Brain pericyte (primary cell): Measurements from ENCODE around the gene GPRIN1.
"Not testable (repeated sequence)": the region's sequence is repeated elsewhere in the genome, so short reads cannot be mapped to it uniquely, and the experiment has no call there.

Source experiments
- DNase-seq: peaks from one replicate; pipeline ENCODE4 v3.0.0-alpha.2; 2012; ENCODE audit warnings: low read depth, low spot score

The GPRIN1 gene

GRCh38 chr5:176575066-176575465 lies 34.9 kb downstream of the GPRIN1 start:
- DNase-seq = no peak

DNA sequence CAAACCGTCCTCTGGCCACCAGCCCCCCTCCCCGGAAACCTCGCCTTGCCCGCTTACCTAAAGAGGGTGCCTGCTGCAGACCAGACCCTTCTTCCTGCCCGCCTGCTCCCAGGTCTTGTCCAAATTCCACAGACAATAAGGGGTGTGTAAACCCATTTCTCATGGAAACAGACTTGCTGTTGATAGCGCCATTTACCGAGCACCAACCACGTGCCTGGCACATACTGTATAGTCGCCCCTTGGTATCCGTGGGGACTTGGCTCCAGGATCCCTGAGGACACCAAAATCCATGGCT lies 35.7 kb downstream of the GPRIN1 start:
- DNase-seq = no peak

DNA sequence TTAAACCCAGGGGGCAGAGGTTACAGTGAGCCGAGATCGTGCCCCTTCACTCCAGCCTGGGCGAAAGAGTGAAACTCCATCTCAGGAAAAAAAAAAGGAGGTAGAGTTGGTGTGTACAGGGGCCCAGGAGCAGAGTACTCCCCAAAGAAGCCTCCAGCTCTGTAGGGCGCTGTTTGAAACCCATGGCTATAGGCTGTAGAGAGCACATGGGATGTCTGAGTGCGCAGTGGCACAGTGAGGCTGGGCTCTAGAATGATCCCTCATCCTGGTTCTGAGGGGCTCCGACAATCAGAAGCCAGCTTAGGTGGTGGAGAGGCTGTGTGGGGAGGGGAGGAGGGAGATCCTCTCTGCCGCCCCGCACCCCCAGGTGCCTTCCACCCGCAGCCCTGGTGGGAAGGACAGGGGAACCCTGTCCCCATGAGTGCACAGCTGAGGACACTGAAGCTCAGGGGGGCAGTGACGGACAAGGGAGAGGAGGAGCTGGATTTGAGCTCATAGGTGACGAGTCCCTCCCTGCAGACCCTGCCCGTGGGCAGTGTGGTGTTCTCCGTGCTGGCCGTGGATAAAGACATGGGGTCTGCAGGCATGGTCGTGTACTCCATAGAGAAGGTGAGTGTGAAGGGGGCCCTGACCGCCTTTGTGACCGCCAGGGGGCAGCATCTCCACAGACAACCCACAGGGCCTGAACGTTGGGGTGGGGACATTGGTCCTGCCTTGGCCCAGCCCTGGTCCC lies 36.2 kb downstream of the GPRIN1 start:
- no peak for DNase-seq

DNA sequence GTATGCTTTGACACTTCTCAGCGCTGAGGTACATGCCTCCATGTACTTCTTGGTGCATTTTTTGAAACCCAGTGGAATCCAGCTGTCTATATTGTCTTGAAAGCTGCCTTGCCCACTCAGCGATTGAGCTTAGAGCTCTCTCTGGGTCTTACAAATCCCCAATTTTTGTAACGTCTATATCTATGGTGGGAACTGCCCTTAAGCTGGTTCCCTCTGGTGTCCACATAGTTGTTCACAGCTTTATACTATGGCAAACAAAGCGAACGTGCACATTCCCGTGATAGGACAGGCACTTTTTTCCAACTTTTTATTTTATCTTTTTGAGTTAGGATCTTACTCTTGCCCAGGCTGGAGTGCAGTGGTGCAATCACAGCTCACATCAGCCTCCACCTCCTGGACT lies 39.9 kb downstream of the GPRIN1 start:
- DNase-seq = no peak

GRCh38 chr5:176568657-176569056 lies 41.3 kb downstream of the GPRIN1 start:
- DNase-seq = no peak

- no peak for DNase-seq
Measured at GRCh38 chr5:176565760-176566288, 44.1 kb downstream of the GPRIN1 start.

GRCh38 chr5:176564002-176564401 lies 46.0 kb downstream of the GPRIN1 start:
- DNase-seq = no peak

GRCh38 chr5:176562189-176562588 lies 47.8 kb downstream of the GPRIN1 start:
- DNase-seq = no peak

- no peak for DNase-seq
Measured at GRCh38 chr5:176561259-176561658, 48.7 kb downstream of the GPRIN1 start.

DNA sequence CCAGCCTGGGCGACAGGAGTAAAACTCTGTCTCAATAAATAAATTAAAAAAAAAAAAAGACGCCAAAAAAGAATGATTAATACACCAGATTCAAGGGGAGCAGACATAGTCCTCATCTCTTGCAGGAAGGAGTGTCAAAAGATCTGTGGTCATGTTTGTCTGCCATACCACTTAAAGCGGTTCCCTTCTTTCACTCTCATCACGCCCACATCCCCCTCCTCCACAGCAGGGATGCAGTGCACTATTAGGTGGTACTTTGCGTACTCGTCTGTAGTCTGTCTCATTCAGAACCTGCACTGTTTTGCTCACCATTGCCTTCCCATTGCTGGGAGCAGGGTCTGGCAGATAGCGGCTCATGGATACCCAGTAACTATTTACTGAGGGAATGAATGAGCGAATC lies 49.6 kb downstream of the GPRIN1 start:
- no peak for DNase-seq

DNA sequence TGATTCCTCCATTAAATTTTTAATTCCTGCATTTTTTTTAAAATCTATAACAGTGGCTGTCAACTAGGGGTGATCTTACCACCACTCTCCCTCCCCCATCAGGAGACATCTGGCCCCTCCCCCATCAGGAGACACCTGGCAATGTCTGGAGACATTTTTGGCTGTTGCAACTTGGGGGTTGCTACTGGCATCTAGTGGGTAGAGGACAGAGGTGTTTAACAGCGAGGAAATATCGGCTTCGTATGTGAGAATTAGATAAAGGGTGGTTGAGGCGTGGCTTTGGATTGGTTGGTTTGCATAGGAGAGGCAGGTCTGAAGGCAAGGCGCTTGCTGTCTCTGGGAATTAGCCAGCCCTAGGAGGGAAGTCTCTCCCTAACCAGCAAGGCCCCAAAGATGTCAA lies 50.3 kb downstream of the GPRIN1 start:
- DNase-seq = no peak

DNA sequence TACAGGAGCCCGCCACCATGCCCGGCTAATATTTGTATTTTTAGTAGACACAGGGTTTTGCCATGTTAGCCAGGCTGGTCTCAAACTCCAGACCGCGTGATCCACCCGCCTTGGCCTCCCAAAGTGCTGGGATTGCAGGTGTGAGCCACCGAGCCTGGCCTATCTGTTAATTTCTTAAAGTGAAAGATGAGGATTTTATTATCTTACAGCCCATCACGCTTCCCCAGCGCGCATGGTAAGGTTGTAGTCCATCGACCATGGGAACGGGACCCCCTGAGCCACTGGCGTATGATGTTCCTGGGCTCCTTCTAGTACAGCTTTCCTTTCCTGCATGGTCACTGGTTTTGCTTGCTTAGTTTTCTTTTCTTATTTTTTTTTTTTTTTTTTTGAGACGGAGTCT lies 52.1 kb downstream of the GPRIN1 start:
- DNase-seq = no peak

DNA sequence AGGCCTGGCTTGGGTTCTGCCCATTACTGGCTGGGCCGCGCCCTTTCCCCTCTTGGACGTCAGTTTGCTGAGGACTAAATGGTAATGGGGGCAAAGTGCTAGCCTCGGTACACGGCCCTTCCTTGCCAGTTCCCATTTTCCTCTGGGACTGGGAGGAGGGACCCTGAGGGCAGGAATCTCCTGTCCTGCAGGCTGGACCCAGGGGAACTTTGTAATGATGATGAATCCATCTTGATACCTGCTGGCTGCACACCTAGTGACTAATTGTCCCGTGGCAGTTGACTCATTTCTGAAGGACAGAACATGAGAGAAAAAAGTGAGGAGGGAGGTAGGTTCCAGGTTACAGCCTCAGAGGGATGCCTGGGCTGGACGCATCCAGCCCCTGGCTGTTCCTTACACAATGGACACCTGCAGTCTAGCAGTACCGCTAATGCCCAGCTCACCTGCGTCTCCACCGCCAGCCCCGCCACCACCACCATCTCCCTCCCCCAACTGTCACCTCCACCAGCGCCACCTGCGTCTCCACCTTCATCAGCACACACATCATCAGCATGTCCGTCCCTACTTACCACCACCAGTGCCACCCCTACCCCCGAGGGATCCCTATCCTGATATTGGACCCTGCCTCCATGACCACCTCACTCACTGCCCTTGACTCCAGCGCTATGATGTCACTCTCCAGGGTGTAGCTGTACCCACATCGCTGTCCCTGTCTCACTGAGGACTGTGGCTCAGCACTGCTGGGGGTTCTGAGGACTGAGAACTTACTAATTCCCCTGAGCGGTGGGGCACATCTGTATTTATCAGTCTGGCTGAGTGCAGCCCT lies 56.5 kb downstream of the GPRIN1 start:
- DNase-seq = no peak

- no peak for DNase-seq
Measured at GRCh38 chr5:176552332-176552869, 57.6 kb downstream of the GPRIN1 start.

DNA sequence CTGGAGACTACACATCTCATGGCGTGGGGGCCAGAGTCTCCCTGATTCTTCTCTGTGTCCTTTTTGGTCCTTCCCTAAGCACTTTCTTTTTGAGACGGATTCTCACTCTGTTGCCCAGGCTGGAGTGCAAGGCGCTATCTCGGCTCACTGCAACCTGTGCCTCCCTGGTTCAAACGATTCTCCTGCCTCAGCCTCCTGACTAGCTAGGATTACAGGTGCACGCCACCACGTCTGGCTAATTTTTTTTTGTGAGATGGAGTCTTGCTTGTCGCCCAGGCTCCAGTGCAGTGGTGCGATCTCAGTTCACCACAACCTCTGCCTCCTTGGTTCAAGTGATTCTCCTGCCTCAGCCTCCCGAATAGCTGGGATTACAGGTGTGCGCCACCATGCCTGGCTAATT lies 59.0 kb downstream of the GPRIN1 start:
- DNase-seq = not testable (repeated sequence)

GRCh38 chr5:176550275-176550831 lies 59.6 kb downstream of the GPRIN1 start:
- no peak for DNase-seq

GRCh38 chr5:176549871-176550270 lies 60.1 kb downstream of the GPRIN1 start:
- DNase-seq = no peak

DNA sequence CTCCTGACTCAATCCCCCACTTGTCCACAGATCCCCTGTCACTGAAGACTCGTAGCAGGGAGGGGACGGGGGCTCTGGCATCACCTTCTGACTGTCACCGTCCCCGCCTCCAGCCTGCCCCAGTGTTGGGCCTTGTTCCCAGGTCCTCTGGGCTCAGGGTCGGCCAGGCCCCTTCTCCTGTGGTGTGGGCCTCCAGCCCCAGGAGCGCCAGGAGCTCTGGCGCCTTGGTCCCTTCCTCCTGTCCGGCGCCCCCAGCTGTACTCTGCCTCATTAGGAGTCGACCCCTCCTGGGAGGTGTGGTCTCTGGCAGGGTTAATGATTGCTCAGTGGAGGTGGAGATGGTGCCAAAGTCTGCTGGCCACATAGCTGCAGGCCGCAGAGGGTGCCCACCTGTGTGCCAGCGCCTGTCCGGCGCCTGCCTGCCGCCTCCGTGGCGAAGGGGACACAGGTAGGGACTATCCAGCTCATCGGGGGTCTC lies 61.0 kb downstream of the GPRIN1 start, which contains the start of gene CDHR2:
TSS of gene CDHR2 (plus strand) at position 376 of the 478 bp plus-strand sequence. CDS start 16,011 bp downstream, outside the sequence.
- no peak for DNase-seq

- no peak for DNase-seq
Measured at GRCh38 chr5:176547802-176548201, 62.2 kb downstream of the GPRIN1 start.
